ENCODE measurements around the gene GANAB. TPM values are rescaled to one million over a fixed set of nuclear protein-coding genes. Genes with fewer than 3 reads are reported as not detected.

The GANAB gene
- total and polyA plus RNA-seq, 2 of the 13 experiments (the other 11 are each of a cell fraction or from before 2014, with no cell fraction given): 99.5 to 234 TPM

DNA sequence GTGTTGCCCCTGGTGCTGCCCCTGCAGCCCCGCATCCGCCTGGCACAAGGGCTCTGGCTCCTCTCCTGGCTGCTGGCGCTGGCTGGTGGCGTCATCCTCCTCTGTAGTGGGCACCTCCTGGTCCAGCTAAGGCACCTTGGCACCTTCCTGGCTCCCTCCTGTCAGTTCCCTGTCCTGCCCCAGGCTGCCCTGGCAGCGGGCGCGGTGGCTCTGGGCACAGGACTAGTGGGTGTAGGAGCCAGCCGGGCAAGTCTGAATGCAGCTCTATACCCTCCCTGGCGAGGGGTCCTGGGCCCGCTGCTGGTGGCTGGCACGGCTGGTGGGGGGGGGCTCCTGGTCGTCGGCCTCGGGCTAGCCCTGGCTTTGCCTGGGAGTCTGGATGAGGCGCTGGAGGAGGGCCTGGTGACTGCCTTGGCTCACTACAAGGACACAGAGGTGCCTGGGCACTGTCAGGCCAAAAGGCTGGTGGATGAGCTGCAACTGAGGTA, 33.1 kb downstream of the GANAB start (continued):
- TF ChIP-seq ZNF350 (CRISPR knock-in tag; IDR thresholded peaks at IDR 0.05; ENCODE audit: borderline replicate concordance, low read depth) (no peak; the same call in 1 of the 2 replicates), ZNF501 (CRISPR knock-in tag; IDR thresholded peaks at IDR 0.05) (no peak), SIN3B (IDR thresholded peaks at IDR 0.05; ENCODE audit: low read length) (no peak), ZNF713 (CRISPR knock-in tag; IDR thresholded peaks at IDR 0.05) (no peak), ZSCAN9 (CRISPR knock-in tag; IDR thresholded peaks at IDR 0.05; ENCODE audit: borderline replicate concordance) (no peak), NBN (conservative IDR thresholded peaks at IDR 0.05) (no peak), NONO (IDR thresholded peaks at IDR 0.05) (no peak), NONO (CRISPR knock-in tag; conservative IDR thresholded peaks at IDR 0.05) (no peak), AGO2 (optimal IDR thresholded peaks at IDR 0.05; ENCODE audit: low read depth, low read length) (peak; percentile 80), ZNF891 (CRISPR knock-in tag; IDR thresholded peaks at IDR 0.05) (no peak), ZSCAN21 (CRISPR knock-in tag; IDR thresholded peaks at IDR 0.05; ENCODE audit: borderline replicate concordance) (no peak), NFATC3 (CRISPR knock-in tag; IDR thresholded peaks at IDR 0.05) (no peak), MTA1 (CRISPR knock-in tag; IDR thresholded peaks at IDR 0.05; ENCODE audit: borderline replicate concordance) (peak; percentile 23; the same call in 1 of the 2 replicates), ZNF569 (CRISPR knock-in tag; IDR thresholded peaks at IDR 0.05; ENCODE audit: borderline replicate concordance) (no peak), SAFB2 (CRISPR knock-in tag; IDR thresholded peaks at IDR 0.05; ENCODE audit: borderline replicate concordance, low read depth) (no peak), GTF3A (CRISPR knock-in tag; conservative IDR thresholded peaks at IDR 0.05) (no peak), ZNF839 (CRISPR knock-in tag; IDR thresholded peaks at IDR 0.05; ENCODE audit: borderline replicate concordance) (no peak), HNRNPL (IDR thresholded peaks at IDR 0.05; ENCODE audit: low read depth, low read length) (peak; percentile 97), ZNF264 (CRISPR knock-in tag; IDR thresholded peaks at IDR 0.05) (no peak), MED8 (CRISPR knock-in tag; IDR thresholded peaks at IDR 0.05; ENCODE audit: insufficient replicate concordance) (peak; percentile 15), ZNF121 (CRISPR knock-in tag; IDR thresholded peaks at IDR 0.05) (no peak), ZNF557 (CRISPR knock-in tag; IDR thresholded peaks at IDR 0.05) (no peak), POLR2A (IDR thresholded peaks at IDR 0.05; ENCODE audit: insufficient read depth in 1 of 2, low read depth in 2 of 2, low read length in 2 of 2) (no peak)
- TF ChIP-seq, protein P1, sequence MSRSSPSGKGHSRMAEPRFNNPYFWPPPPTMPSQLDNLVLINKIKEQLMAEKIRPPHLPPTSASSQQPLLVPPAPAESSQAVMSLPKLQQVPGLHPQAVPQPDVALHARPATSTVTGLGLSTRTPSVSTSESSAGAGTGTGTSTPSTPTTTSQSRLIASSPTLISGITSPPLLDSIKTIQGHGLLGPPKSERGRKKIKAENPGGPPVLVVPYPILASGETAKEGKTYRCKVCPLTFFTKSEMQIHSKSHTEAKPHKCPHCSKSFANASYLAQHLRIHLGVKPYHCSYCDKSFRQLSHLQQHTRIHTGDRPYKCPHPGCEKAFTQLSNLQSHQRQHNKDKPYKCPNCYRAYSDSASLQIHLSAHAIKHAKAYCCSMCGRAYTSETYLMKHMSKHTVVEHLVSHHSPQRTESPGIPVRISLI (CRISPR knock-in tag; IDR thresholded peaks at IDR 0.05; ENCODE audit: borderline replicate concordance): no peak
- TF ChIP-seq, protein P2, sequence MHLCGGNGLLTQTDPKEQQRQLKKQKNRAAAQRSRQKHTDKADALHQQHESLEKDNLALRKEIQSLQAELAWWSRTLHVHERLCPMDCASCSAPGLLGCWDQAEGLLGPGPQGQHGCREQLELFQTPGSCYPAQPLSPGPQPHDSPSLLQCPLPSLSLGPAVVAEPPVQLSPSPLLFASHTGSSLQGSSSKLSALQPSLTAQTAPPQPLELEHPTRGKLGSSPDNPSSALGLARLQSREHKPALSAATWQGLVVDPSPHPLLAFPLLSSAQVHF (CRISPR knock-in tag; IDR thresholded peaks at IDR 0.05): no peak
- TF ChIP-seq, protein P3, sequence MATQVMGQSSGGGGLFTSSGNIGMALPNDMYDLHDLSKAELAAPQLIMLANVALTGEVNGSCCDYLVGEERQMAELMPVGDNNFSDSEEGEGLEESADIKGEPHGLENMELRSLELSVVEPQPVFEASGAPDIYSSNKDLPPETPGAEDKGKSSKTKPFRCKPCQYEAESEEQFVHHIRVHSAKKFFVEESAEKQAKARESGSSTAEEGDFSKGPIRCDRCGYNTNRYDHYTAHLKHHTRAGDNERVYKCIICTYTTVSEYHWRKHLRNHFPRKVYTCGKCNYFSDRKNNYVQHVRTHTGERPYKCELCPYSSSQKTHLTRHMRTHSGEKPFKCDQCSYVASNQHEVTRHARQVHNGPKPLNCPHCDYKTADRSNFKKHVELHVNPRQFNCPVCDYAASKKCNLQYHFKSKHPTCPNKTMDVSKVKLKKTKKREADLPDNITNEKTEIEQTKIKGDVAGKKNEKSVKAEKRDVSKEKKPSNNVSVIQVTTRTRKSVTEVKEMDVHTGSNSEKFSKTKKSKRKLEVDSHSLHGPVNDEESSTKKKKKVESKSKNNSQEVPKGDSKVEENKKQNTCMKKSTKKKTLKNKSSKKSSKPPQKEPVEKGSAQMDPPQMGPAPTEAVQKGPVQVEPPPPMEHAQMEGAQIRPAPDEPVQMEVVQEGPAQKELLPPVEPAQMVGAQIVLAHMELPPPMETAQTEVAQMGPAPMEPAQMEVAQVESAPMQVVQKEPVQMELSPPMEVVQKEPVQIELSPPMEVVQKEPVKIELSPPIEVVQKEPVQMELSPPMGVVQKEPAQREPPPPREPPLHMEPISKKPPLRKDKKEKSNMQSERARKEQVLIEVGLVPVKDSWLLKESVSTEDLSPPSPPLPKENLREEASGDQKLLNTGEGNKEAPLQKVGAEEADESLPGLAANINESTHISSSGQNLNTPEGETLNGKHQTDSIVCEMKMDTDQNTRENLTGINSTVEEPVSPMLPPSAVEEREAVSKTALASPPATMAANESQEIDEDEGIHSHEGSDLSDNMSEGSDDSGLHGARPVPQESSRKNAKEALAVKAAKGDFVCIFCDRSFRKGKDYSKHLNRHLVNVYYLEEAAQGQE (IDR thresholded peaks at IDR 0.05; ENCODE audit: borderline replicate concordance in 1 of 2, low read depth in 1 of 2, low read length in 2 of 2): no peak
